GM19240 (cell line): ENCODE measurements around the gene RHOT2.
A peak's percentile ranks its signal among the peaks of the same experiment; 100 is the strongest.

Experiments
- DNase-seq: peaks from one replicate; pipeline ENCODE4 v3.0.0; 2011; ENCODE audit warnings: low spot score; ENCODE audit not compliant: insufficient read length

RHOT2 gene

GRCh38 chr16:632486-633335, 35.2 kb upstream of the RHOT2 start:
- no peak for DNase-seq

GRCh38 chr16:633336-634050, 34.4 kb upstream of the RHOT2 start:
- no peak for DNase-seq

- DNase-seq, result no peak
Observed at GRCh38 chr16:634051-634670, 33.8 kb upstream of the RHOT2 start.

- DNase-seq, result no peak
Observed at GRCh38 chr16:634996-635395, 32.9 kb upstream of the RHOT2 start.

- DNase-seq, result no peak
Observed at GRCh38 chr16:635573-636205, 32.2 kb upstream of the RHOT2 start.

GRCh38 chr16:636206-637080, 31.5 kb upstream of the RHOT2 start, which contains the start of gene METTL26:
TSS of gene METTL26 (minus strand) at chr16:636305. CDS start at chr16:636290, 15 bp downstream.
- peak; percentile 99 for DNase-seq

GRCh38 chr16:637081-638018, 30.6 kb upstream of the RHOT2 start:
- peak; percentile 98 for DNase-seq

- no peak for DNase-seq
Observed at GRCh38 chr16:638034-638543, 29.8 kb upstream of the RHOT2 start.

GRCh38 chr16:638836-639235, 29.1 kb upstream of the RHOT2 start:
- DNase-seq, result no peak

GRCh38 chr16:640614-641013, 27.3 kb upstream of the RHOT2 start:
- DNase-seq, result no peak

- DNase-seq, result peak; percentile 70
Observed at GRCh38 chr16:641326-642188, 26.4 kb upstream of the RHOT2 start, which contains the start of gene MCRIP2. TSS of gene MCRIP2 (plus strand) at chr16:641828. CDS start at chr16:641992, 164 bp downstream.

GRCh38 chr16:642189-643049, 25.5 kb upstream of the RHOT2 start:
- DNase-seq, result no peak

- no peak for DNase-seq
Observed at GRCh38 chr16:643050-643368, 24.9 kb upstream of the RHOT2 start.

GRCh38 chr16:644556-644955, 23.4 kb upstream of the RHOT2 start:
- no peak for DNase-seq

- no peak for DNase-seq
Observed at GRCh38 chr16:645852-646678, 21.9 kb upstream of the RHOT2 start.

- DNase-seq, result no peak
Observed at GRCh38 chr16:646679-647172, 21.2 kb upstream of the RHOT2 start.
